Fibroblast of villous mesenchyme (primary cell): Measurements from ENCODE around the gene ARFGAP2. TPM values are rescaled to one million over a fixed set of nuclear protein-coding genes. Genes with fewer than 3 reads are reported as not detected.

Experiments used
- DNase-seq: peaks from one replicate; pipeline ENCODE4 v3.0.0-alpha.2; 2010; ENCODE audit warnings: low read depth
- H3K4me3 ChIP-seq: 2 replicates; pipeline ENCODE4 v1.5.1; 2011; ENCODE audit warnings: low read depth, mild to moderate bottlenecking, low read length
- CTCF ChIP-seq: IDR thresholded peaks from 2 replicates; pipeline ENCODE4 v1.5.1; 2012; ENCODE audit warnings: low read depth, mild to moderate bottlenecking, low read length; ENCODE audit not compliant: insufficient read depth
- total RNA-seq: library from RNA; depleted of rRNA; stranded (reverse); fragments of >200 nt; gene quantifications from 2 replicates; pipeline ENCODE4 v1.2.3, GENCODE V29; 2012

Gene ARFGAP2
- total RNA-seq, 1 donor, result 112 TPM

GRCh38 chr11:47161890-47162289 lies 14.8 kb downstream of the ARFGAP2 start:
- H3K4me3 ChIP-seq, result no peak overlapping the region

GRCh38 chr11:47161134-47161854 lies 15.4 kb downstream of the ARFGAP2 start:
- DNase-seq, result peak; percentile 68
- H3K4me3 ChIP-seq, result no peak overlapping the region
- peak; percentile 77 for TF ChIP-seq CTCF

More at GRCh38 chr11:47161890-47162289, 14.8 kb downstream of the ARFGAP2 start:
- DNase-seq, result peak; percentile 24
- TF ChIP-seq CTCF, result no peak

- no peak for TF ChIP-seq CTCF
- H3K4me3 ChIP-seq, result no peak overlapping the region
- no peak for DNase-seq
These were observed 15.9 kb downstream of the ARFGAP2 start for GRCh38 chr11:47160753-47161133.

- H3K4me3 ChIP-seq, result no peak overlapping the region
- TF ChIP-seq CTCF, result no peak
These were observed 18.4 kb downstream of the ARFGAP2 start for GRCh38 chr11:47158242-47158641.

GRCh38 chr11:47157805-47158204 lies 18.9 kb downstream of the ARFGAP2 start:
- no peak for TF ChIP-seq CTCF
- DNase-seq, result no peak
- H3K4me3 ChIP-seq, result no peak overlapping the region

More at GRCh38 chr11:47158242-47158641, 18.4 kb downstream of the ARFGAP2 start:
- no peak for DNase-seq

- no peak for TF ChIP-seq CTCF
These were observed 19.7 kb downstream of the ARFGAP2 start for GRCh38 chr11:47156951-47157350.

GRCh38 chr11:47156333-47156732 lies 20.3 kb downstream of the ARFGAP2 start:
- DNase-seq, result no peak
- TF ChIP-seq CTCF, result no peak
- no peak overlapping the region for H3K4me3 ChIP-seq

More at GRCh38 chr11:47156951-47157350, 19.7 kb downstream of the ARFGAP2 start:
- H3K4me3 ChIP-seq, result no peak overlapping the region
- DNase-seq, result no peak
